T-helper 17 cell (primary cell): ENCODE data around the gene MEAF6. TPM values are rescaled to one million over a fixed set of nuclear protein-coding genes. Genes with fewer than 3 reads are reported as not detected.
A peak's percentile ranks its signal among the peaks of the same experiment; 100 is the strongest.

Source experiments
- ATAC-seq: fragments of 150-1000 bp; cut with Tn5 transposase; 2 replicates; pipeline ENCODE4 v1.10.0; 2021; ENCODE audit warnings: mild to moderate bottlenecking, moderate library complexity
- DNase-seq, 3 donors: peaks; one replicate each; pipeline versions ENCODE4 v3.0.0 to v3.0.0-alpha.2; 2020 to 2021
- H3K9me3 ChIP-seq: one replicate; pipeline ENCODE4 v1.7.0; 2013; ENCODE audit warnings: low read length, mild to moderate bottlenecking; ENCODE audit not compliant: control insufficient read depth, poor library complexity, severe bottlenecking
- H3K27ac Mint-ChIP-seq: one replicate; pipeline ENCODE4 v1.8.0; 2022; ENCODE audit warnings: mild to moderate bottlenecking, moderate library complexity, mixed read lengths
- H3K27me3 Mint-ChIP-seq: one replicate; pipeline ENCODE4 v1.8.0; 2022; ENCODE audit warnings: mixed read lengths
- H3K36me3 Mint-ChIP-seq: one replicate; pipeline ENCODE4 v1.8.0; 2022; ENCODE audit warnings: low read depth, mixed read lengths
- H3K4me1 Mint-ChIP-seq: one replicate; pipeline ENCODE4 v1.8.0; 2022; ENCODE audit warnings: mild to moderate bottlenecking, mixed read lengths
- H3K4me3 Mint-ChIP-seq: one replicate; pipeline ENCODE4 v1.8.0; 2022; ENCODE audit warnings: mild to moderate bottlenecking, moderate library complexity, mixed read lengths
- total RNA-seq, 4 donors: library from RNA in 2 of 4; stranded (reverse) in 2 of 4; gene quantifications; one replicate each; pipeline ENCODE4 v1.2.3 and lab custom pipeline; 2022 to 2026

The MEAF6 gene
- total RNA-seq, 2 donors from 2014 or later = 54.7 to 58.0 TPM

DNA sequence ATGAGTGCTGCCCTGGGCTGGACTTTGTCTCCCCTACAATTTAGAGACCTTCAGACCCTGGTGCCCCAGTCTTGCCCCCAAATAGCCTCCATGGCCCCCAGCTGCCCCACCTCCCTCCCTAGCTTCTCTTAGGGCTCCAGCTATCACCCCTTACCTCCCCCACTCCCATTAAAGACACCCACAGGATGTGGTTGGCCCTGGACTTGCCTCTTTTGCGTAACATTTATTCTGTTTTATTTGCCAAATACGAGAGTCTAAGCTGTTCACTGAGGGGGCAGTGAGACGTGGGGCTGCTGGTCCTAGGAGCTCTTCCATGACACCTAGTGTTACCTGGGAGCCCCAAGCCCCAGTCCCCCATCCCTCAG is 35.7 kb downstream of the MEAF6 start:
- DNase-seq = no peak
- peak overlapping the region; percentile 97 for H3K4me3 Mint-ChIP-seq
- peak overlapping the region; percentile 99 for H3K27ac Mint-ChIP-seq
- peaks cover 10% of the 10 kb centered on the region for H3K36me3 Mint-ChIP-seq
- no peaks in the 10 kb centered on the region for H3K27me3 Mint-ChIP-seq
- no peaks in the 10 kb centered on the region for H3K9me3 ChIP-seq
- peak; percentile 6 for ATAC-seq
- peaks cover 35% of the 10 kb centered on the region for H3K4me1 Mint-ChIP-seq

DNA sequence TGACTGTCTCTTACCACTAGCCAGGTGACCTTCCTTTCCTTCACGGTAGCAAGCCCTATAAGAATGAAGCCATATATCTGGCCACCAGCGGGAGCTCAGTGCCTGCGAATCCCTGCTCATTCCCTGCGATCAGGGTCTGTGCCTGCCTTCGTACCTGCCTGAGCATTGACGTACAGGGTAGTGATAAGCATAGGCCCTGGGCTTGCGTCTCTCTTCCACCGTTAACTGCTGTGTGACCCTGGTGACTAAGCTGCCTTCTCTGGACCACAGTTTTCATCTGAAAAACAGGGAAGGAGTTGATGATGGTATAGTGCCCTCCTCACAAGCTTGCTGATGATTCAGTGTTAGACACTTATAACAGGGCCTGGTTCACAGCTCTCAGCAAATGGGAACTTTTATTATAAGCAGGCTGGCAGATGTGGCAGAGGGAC is 36.1 kb downstream of the MEAF6 start:
- peak overlapping the region; percentile 97 for H3K4me3 Mint-ChIP-seq
- H3K27ac Mint-ChIP-seq = peak overlapping the region; percentile 99
- H3K27me3 Mint-ChIP-seq = no peaks in the 10 kb centered on the region
- no peaks in the 10 kb centered on the region for H3K9me3 ChIP-seq
- H3K4me1 Mint-ChIP-seq = peaks cover 40% of the 10 kb centered on the region
- DNase-seq = no peak
- peaks cover 10% of the 10 kb centered on the region for H3K36me3 Mint-ChIP-seq
- peak; percentile 3 for ATAC-seq

DNA sequence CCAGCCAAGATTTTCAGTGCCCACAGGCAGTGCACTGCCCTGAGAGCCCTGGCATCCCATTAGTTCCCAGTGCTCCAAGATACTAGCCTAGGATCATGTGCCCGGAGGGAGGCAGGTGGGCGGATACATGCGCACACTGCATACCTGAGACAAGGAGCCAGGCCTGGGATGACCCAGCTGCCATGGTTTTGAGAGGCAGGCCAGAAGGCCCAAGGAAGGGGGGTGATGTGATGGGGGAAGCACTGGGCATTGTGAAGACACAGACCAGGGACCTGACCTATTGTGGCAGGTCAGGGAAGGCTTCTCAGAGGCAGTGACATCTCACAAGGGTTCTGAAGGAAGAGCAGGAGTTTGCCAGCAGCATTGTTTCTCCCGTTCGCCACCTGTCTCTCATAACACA is 36.6 kb downstream of the MEAF6 start:
- Mint-ChIP-seq H3K4me3 (peak overlapping the region; percentile 97), H3K4me1 (peaks cover 43% of the 10 kb centered on the region), H3K36me3 (peaks cover 10% of the 10 kb centered on the region), H3K27me3 (no peaks in the 10 kb centered on the region), H3K27ac (peak overlapping the region; percentile 99)
- ATAC-seq (no peak), DNase-seq (no peak)
- no peaks in the 10 kb centered on the region for H3K9me3 ChIP-seq

- H3K4me3 Mint-ChIP-seq = peak overlapping the region; percentile 97
- ATAC-seq (peak; percentile 72), DNase-seq (peak; percentile 80 to 89 (median 82))
- H3K4me1 Mint-ChIP-seq = peaks cover 47% of the 10 kb centered on the region
- peak overlapping the region; percentile 99 for H3K27ac Mint-ChIP-seq
- H3K36me3 Mint-ChIP-seq = peaks cover 8% of the 10 kb centered on the region
- H3K9me3 ChIP-seq = no peaks in the 10 kb centered on the region
- H3K27me3 Mint-ChIP-seq = no peaks in the 10 kb centered on the region
These were observed 37.2 kb downstream of the MEAF6 start for GRCh38 chr1:37477198-37477931.

- Mint-ChIP-seq H3K4me1 (peaks cover 53% of the 10 kb centered on the region), H3K4me3 (peak overlapping the region; percentile 97), H3K27ac (peak overlapping the region; percentile 99), H3K27me3 (no peaks in the 10 kb centered on the region), H3K36me3 (peaks cover 7% of the 10 kb centered on the region)
- no peaks in the 10 kb centered on the region for H3K9me3 ChIP-seq
- ATAC-seq (no peak), DNase-seq (no peak)
These were observed 37.9 kb downstream of the MEAF6 start for GRCh38 chr1:37476460-37477197.

- Mint-ChIP-seq H3K36me3 (peaks cover 7% of the 10 kb centered on the region), H3K4me1 (peaks cover 52% of the 10 kb centered on the region)
- no peak for DNase-seq
These were observed 38.5 kb downstream of the MEAF6 start for GRCh38 chr1:37476087-37476452.

GRCh38 chr1:37475380-37476086 is 39.0 kb downstream of the MEAF6 start:
- DNase-seq = no peak
- H3K27ac Mint-ChIP-seq = peak overlapping the region; percentile 99

More at GRCh38 chr1:37476087-37476452, 38.5 kb downstream of the MEAF6 start:
- H3K27me3 Mint-ChIP-seq = no peaks in the 10 kb centered on the region
- no peak for ATAC-seq
- H3K4me3 Mint-ChIP-seq = peak overlapping the region; percentile 97
- H3K27ac Mint-ChIP-seq = peak overlapping the region; percentile 99
- H3K9me3 ChIP-seq = no peaks in the 10 kb centered on the region

GRCh38 chr1:37474697-37475379 is 39.7 kb downstream of the MEAF6 start:
- peaks cover 53% of the 10 kb centered on the region for H3K4me1 Mint-ChIP-seq
- no peaks in the 10 kb centered on the region for H3K27me3 Mint-ChIP-seq
- DNase-seq (no peak), ATAC-seq (no peak)
- peaks cover 7% of the 10 kb centered on the region for H3K36me3 Mint-ChIP-seq
- no peaks in the 10 kb centered on the region for H3K9me3 ChIP-seq
- H3K4me3 Mint-ChIP-seq = peak overlapping the region; percentile 97
- H3K27ac Mint-ChIP-seq = peak overlapping the region; percentile 99

More at GRCh38 chr1:37475380-37476086, 39.0 kb downstream of the MEAF6 start:
- no peaks in the 10 kb centered on the region for H3K9me3 ChIP-seq
- no peaks in the 10 kb centered on the region for H3K27me3 Mint-ChIP-seq
- ATAC-seq = no peak
- peaks cover 7% of the 10 kb centered on the region for H3K36me3 Mint-ChIP-seq
- H3K4me3 Mint-ChIP-seq = peak overlapping the region; percentile 97
- H3K4me1 Mint-ChIP-seq = peaks cover 52% of the 10 kb centered on the region

DNA sequence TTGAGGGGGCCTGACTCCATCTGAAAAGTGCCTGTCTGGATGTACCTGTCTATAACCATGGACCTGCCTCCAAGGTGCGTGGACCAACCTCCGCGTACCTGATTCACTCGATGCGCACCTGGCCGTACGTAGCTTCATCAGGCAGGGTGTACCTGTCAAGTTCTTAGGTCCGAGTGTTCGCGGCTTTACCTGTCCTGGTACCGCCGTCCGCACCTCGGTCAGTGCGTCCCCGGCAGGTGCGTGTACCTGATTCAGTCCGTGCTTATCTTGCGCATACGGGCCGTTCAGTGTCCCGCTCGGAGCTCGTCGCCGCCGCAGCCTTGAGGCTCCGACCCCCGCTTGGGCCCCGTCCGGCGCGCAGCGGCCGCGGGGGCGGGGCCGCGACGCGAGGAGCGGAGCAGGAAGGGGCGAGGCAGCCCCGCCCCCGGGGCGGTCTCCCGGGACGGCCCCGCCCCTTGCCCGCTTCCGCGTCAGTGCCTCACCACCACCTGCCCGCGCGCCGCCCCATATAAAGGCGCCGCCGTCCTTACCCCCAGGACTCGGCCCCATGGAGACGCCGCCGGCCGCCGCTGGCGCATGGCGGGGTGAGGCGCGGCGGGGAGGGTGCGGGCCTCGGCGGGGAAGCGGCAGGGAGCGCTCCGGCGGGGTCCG is 40.4 kb downstream of the MEAF6 start, which contains the start of gene ZC3H12A:
Gene ZC3H12A (plus strand): TSS at position 535 of the 651 bp plus-strand sequence. CDS start 917 bp downstream, outside the sequence.
- ATAC-seq (peak; percentile 66), DNase-seq (peak; percentile 94 to 96 (median 95))
- Mint-ChIP-seq H3K36me3 (peaks cover 7% of the 10 kb centered on the region), H3K4me1 (peaks cover 51% of the 10 kb centered on the region), H3K27me3 (no peaks in the 10 kb centered on the region), H3K27ac (peak within 1 kb of the TSS; percentile 99), H3K4me3 (peak within 1 kb of the TSS; percentile 97)
- H3K9me3 ChIP-seq = no peaks in the 10 kb centered on the region

GRCh38 chr1:37473431-37474045 is 41.0 kb downstream of the MEAF6 start:
- no peaks in the 10 kb centered on the region for H3K27me3 Mint-ChIP-seq
- no peaks in the 10 kb centered on the region for H3K9me3 ChIP-seq
- H3K36me3 Mint-ChIP-seq = peaks cover 7% of the 10 kb centered on the region
- DNase-seq (peak in 1 of 3 donors; percentile 33), ATAC-seq (peak; percentile 16)
- peak overlapping the region; percentile 97 for H3K4me3 Mint-ChIP-seq
- H3K4me1 Mint-ChIP-seq = peaks cover 47% of the 10 kb centered on the region
- H3K27ac Mint-ChIP-seq = peak overlapping the region; percentile 99

DNA sequence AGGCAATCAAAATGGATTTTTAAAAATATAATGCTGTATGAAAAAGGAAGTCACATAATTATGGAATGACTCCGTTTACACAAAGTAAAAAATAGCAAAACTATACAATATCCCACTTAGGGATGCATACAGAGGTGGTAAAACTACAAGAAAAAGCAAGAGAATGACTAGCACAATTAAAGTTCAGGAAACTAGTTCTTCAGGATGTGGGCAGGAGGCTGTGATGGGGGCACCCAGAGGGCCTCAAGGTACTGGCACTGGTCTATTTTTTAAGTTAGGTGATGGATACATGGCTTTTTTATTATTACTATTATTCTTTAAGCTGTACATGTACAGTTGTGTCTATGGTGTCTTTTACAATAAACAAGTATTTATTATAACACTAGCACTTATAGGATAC is 41.6 kb downstream of the MEAF6 start:
- H3K9me3 ChIP-seq = no peaks in the 10 kb centered on the region
- ATAC-seq (no peak), DNase-seq (no peak)
- peaks cover 7% of the 10 kb centered on the region for H3K36me3 Mint-ChIP-seq
- H3K27ac Mint-ChIP-seq = peak overlapping the region; percentile 99
- no peaks in the 10 kb centered on the region for H3K27me3 Mint-ChIP-seq
- peak overlapping the region; percentile 97 for H3K4me3 Mint-ChIP-seq
- peaks cover 43% of the 10 kb centered on the region for H3K4me1 Mint-ChIP-seq

- H3K4me3 Mint-ChIP-seq = no peak overlapping the region
- H3K27ac Mint-ChIP-seq = peak overlapping the region; percentile 99
These were observed 42.3 kb downstream of the MEAF6 start for GRCh38 chr1:37472281-37472680.

More at GRCh38 chr1:37472281-37472680, 42.3 kb downstream of the MEAF6 start:
- no peaks in the 10 kb centered on the region for H3K9me3 ChIP-seq
- H3K27me3 Mint-ChIP-seq = no peaks in the 10 kb centered on the region
- peaks cover 7% of the 10 kb centered on the region for H3K36me3 Mint-ChIP-seq
- DNase-seq = no peak
- ATAC-seq = no peak
- peaks cover 40% of the 10 kb centered on the region for H3K4me1 Mint-ChIP-seq
